SK-N-SH (cell line): Measurements from ENCODE around the gene MARF1.

Source experiments
- CTCF ChIP-seq: fragments of 200-600 bp; sonication (generic); IDR thresholded peaks from 2 replicates; pipeline ENCODE4 v1.6.1; 2017; ENCODE audit warnings: antibody characterized with exemption, mild to moderate bottlenecking, moderate library complexity
- EZH2phosphoT487 ChIP-seq: fragments of 200-600 bp; sonication (generic); IDR thresholded peaks from 2 replicates; pipeline ENCODE4 v1.6.1; 2017; ENCODE audit warnings: low read depth, mixed run types, mild to moderate bottlenecking, antibody characterized with exemption, moderate library complexity, borderline replicate concordance
- MAX ChIP-seq: IDR thresholded peaks from 2 replicates; pipeline ENCODE4 v1.4.0; 2012; ENCODE audit warnings: low read depth
- MXI1 ChIP-seq: IDR thresholded peaks from 2 replicates; pipeline ENCODE4 v1.6.1; 2012; ENCODE audit warnings: mild to moderate bottlenecking, low read depth, low read length, improper control_type of control experiment
- NFIC ChIP-seq: IDR thresholded peaks from 2 replicates; pipeline ENCODE4 v1.4.0; 2012; ENCODE audit warnings: borderline replicate concordance
- POLR2AphosphoS5 ChIP-seq: IDR thresholded peaks from 2 replicates; pipeline ENCODE4 v1.6.1; 2012; ENCODE audit warnings: low read depth, low read length
- TCF12 ChIP-seq: IDR thresholded peaks from 2 replicates; pipeline ENCODE4 v1.4.0; 2012

GRCh38 chr16:15621889-15622288, 21.1 kb downstream of the MARF1 start:
- no peak for TF ChIP-seq CTCF
- TF ChIP-seq EZH2phosphoT487 = no peak
- TF ChIP-seq POLR2AphosphoS5 = no peak
- no peak for TF ChIP-seq TCF12
- no peak for TF ChIP-seq MAX
- no peak for TF ChIP-seq MXI1
- no peak for TF ChIP-seq NFIC
